ENCODE measurements around the gene PCYT2. TPM values are rescaled to one million over a fixed set of nuclear protein-coding genes. Genes with fewer than 3 reads are reported as not detected.
A peak's percentile ranks its signal among the peaks of the same experiment; 100 is the strongest.
"Not testable (repeated sequence)": the region's sequence is repeated elsewhere in the genome, so short reads cannot be mapped to it uniquely, and the experiment has no call there.

The PCYT2 gene
- total RNA-seq, 1 donor from 2014 or later: 46.8 TPM

DNA sequence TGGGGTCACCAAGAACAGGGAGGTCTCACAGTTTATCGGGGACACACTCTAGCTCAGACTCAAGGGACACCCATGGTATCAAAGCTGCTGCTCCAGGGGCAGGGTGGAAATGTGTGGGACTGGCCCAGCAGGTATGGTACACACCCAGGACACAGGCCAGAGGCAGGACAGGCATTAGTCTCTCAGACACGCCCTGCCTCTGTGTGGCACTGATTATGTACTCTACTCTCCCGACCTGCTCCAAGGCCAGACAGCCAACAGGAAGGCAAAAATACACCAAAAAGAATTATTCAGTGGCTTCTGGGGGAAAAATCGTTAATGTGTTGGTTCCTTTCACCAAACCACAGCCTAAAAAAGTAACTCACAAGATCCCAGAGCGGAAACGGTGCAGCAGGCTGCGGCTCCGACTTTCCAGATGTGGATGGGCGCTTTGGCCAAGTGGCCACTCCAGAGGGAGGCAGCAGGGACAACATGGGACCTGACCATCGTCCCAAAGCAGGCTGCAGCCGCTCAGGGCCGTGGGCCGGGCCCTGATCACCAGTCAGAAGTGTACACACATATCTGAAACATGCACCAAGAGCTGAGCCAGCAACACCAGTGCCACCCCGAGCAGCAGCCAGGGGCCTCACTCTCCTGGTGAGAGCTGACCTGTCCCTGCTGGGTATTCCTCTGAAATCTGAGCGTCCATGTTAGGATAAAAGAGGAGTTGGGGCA lies 7.8 kb upstream of the PCYT2 start:
- H3K4me3 Mint-ChIP-seq: peak overlapping the region; percentile 87
- H3K27ac Mint-ChIP-seq: peak overlapping the region; percentile 95
- H3K4me1 Mint-ChIP-seq (ENCODE audit: unreplicated experiment): peaks cover 22% of the 10 kb centered on the region
- peaks cover 15% of the 10 kb centered on the region for H3K36me3 Mint-ChIP-seq
- no peaks in the 10 kb centered on the region for H3K9me3 Mint-ChIP-seq
- no peaks in the 10 kb centered on the region for H3K27me3 Mint-ChIP-seq
- TF ChIP-seq, protein P1, sequence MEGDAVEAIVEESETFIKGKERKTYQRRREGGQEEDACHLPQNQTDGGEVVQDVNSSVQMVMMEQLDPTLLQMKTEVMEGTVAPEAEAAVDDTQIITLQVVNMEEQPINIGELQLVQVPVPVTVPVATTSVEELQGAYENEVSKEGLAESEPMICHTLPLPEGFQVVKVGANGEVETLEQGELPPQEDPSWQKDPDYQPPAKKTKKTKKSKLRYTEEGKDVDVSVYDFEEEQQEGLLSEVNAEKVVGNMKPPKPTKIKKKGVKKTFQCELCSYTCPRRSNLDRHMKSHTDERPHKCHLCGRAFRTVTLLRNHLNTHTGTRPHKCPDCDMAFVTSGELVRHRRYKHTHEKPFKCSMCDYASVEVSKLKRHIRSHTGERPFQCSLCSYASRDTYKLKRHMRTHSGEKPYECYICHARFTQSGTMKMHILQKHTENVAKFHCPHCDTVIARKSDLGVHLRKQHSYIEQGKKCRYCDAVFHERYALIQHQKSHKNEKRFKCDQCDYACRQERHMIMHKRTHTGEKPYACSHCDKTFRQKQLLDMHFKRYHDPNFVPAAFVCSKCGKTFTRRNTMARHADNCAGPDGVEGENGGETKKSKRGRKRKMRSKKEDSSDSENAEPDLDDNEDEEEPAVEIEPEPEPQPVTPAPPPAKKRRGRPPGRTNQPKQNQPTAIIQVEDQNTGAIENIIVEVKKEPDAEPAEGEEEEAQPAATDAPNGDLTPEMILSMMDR (conservative IDR thresholded peaks at IDR 0.05): no peak
- DNase-seq (ENCODE audit: extremely low spot score, unreplicated experiment): no peak

DNA sequence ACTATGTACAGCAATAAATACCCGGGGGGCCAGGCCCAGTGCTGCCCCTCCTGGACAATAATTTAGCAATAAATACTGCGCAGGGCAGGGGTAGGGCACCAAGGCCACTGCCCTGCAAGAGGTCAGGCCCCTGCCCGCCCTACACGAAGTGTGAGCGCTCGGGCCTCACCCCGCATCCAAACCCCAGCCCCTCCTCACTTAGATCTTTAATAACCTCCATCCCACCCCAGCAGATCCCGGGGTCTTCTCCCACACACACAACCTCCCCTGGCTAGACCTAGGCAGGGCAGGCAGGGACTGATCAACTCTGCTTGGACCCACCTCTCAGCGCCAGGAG lies 7.1 kb upstream of the PCYT2 start:
- not testable (repeated sequence) for DNase-seq (ENCODE audit: extremely low spot score, unreplicated experiment); H3K27me3 Mint-ChIP-seq

DNA sequence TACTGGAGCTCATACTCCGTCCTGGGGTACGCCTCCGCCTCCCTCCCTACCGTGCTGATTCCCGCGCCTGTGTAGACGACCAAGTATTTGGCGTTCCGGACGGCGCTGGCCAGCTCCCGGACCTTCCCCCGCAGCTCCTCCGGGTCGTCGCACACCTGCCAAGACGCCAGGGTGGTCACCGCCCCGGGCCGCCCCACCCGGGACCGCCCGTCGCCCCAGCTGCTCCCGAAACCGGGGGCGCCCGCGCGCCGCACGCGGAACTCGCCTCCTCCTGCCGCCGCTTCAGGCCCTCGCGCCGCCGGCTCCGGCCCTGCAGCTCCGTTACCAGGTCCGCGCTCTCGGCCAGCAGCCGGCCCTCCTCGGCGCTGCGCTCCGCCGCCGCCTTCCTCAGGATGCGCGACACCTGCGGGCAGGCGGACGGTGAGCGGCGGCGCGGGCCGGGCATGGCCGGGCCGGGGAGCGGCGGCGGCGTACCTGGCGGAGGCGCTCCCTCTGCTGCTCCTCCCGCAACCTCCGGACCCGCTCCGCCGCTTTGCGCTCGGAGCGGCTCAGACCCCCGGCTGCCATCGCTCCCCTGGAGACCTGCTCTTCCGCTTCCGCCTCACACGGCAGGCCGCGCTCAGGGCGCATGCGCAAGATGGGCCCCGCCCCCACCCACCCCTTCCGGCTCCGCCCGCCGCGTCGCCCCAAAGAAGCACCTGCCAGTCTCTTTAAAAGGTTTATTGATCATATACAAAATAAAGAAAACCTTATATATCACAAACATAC lies 6.5 kb upstream of the PCYT2 start, which contains the start of gene SIRT7:
Gene SIRT7, minus strand, starts transcription at position 612 of the 768 bp plus-strand sequence. Its CDS starts 45 bp downstream, at position 567.
- DNase-seq (ENCODE audit: extremely low spot score, unreplicated experiment): no peak
- Mint-ChIP-seq H3K4me1 (ENCODE audit: unreplicated experiment) (peaks cover 23% of the 10 kb centered on the region), H3K27me3 (no peaks in the 10 kb centered on the region), H3K9me3 (no peaks in the 10 kb centered on the region), H3K36me3 (peaks cover 21% of the 10 kb centered on the region), H3K4me3 (peak within 1 kb of the TSS; percentile 87), H3K27ac (peak within 1 kb of the TSS; percentile 95)
- TF ChIP-seq, protein P1 (conservative IDR thresholded peaks at IDR 0.05): no peak

More for the DNA sequence above, 7.1 kb upstream of the PCYT2 start:
- H3K9me3 Mint-ChIP-seq: not testable (repeated sequence)
- Mint-ChIP-seq H3K27ac (peak overlapping the region; percentile 95), H3K36me3 (peaks cover 16% of the 10 kb centered on the region), H3K4me3 (peak overlapping the region; percentile 87), H3K4me1 (ENCODE audit: unreplicated experiment) (peaks cover 19% of the 10 kb centered on the region)
- TF ChIP-seq, protein P1 (conservative IDR thresholded peaks at IDR 0.05): peak; percentile 51

DNA sequence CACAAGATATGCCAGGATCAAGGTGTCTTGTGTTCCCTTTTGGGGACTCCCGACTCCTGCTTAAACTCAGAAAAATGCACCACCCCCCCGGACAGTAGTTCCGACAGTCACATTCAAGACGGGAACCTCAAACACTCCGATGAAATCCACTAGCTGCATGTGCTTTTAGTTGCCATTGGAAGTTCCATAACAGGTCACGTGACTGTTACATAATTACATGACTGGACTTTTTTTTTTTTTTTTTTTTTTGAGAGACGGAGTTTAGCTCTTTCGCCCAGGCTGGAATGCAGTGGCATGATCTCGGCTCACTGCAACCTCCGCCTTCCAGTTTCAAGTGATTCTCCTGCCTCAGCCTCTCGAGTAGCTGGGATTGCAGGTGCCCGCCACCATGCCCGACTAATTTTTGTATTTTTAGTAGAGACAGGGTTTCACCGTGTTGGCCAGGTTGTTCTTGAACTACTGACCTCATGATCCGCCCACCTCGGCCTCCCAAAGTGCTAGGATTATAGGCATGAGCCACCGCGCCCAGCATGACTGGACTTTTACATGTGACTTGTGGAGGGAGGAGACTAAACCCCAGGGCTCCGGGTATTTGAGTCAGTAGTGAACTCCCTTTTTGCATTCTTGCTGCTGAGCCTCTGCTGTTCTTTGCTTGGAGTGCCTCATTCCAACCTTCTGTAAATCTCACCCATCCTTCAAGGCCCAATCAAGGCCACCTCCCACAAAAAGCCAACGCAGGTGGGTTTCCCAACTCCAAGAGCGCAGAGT lies 5.2 kb upstream of the PCYT2 start:
- TF ChIP-seq, protein P1 (conservative IDR thresholded peaks at IDR 0.05): no peak
- Mint-ChIP-seq H3K36me3 (peaks cover 18% of the 10 kb centered on the region), H3K9me3 (no peaks in the 10 kb centered on the region), H3K27me3 (no peaks in the 10 kb centered on the region), H3K27ac (peak overlapping the region; percentile 92), H3K4me3 (peak overlapping the region; percentile 87), H3K4me1 (ENCODE audit: unreplicated experiment) (peaks cover 23% of the 10 kb centered on the region)
- no peak for DNase-seq (ENCODE audit: extremely low spot score, unreplicated experiment)

DNA sequence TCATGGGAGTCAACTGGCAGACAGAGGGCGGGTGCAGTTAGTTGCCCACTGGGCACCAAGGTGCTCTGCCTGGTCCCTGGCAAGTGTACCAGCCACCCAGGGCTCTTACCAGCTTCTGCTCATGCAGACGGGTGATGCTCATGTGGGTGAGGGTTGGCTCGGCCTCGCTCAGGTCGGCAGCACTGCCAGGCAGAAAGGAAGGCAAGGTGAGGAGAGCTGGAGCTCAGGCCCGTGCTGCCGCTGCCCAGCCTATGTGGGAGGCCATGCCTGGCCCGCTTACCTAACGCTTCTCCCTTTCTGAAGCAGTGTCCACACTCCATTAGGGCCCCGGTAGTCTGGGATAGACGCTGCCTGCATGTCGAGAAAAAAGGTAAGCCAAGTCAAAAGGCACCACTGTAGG lies 4.1 kb upstream of the PCYT2 start:
- Mint-ChIP-seq H3K27ac (no peak overlapping the region), H3K9me3 (no peaks in the 10 kb centered on the region), H3K27me3 (no peaks in the 10 kb centered on the region), H3K4me1 (ENCODE audit: unreplicated experiment) (peaks cover 23% of the 10 kb centered on the region), H3K36me3 (peaks cover 18% of the 10 kb centered on the region), H3K4me3 (peak overlapping the region; percentile 25)
- TF ChIP-seq, protein P1 (conservative IDR thresholded peaks at IDR 0.05): no peak
- DNase-seq (ENCODE audit: extremely low spot score, unreplicated experiment): no peak
